Measurements from ENCODE around the gene IL19.

IL19 gene, protein sequence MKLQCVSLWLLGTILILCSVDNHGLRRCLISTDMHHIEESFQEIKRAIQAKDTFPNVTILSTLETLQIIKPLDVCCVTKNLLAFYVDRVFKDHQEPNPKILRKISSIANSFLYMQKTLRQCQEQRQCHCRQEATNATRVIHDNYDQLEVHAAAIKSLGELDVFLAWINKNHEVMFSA

DNA sequence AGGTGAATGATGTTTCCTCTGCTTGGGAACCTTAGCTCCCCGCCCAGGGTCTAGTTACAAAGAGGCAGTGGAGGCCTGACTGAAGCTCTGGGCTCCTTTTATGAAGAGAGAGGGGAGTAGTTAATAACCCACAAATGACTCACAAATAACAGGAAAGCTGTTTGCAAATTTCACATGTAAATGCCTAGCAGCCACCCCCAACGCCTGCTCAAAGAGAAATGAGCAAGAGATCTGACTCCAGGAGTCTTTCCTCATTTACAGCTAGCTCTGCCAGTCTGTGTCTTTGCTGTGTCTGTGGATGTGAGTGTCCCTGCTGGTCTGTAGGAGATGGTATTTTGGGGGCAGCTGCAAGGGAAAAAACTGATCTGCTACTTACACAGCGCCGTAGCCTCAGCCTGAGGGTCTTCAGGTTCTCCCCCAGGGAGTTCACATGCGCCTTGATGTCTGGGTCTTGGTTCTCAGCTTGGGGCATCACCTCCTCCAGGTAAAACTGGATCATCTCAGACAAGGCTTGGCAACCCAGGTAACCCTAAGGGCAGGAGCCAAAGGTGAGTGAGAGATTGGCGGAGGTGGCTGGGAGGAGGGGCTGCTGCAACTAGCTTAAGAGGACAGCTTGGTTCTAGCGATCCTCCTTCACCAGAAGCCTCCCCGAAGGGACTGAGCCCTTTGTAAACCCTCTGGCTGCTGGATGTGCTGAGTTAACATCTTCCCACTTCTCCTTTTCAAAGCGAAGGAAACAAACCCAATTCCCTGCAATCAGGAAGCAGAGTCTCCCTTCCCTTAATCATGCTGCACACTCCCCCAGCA is at the start of gene IL19:
TSS of gene IL19 (plus strand) at position 243 of the 807 bp plus-strand sequence. CDS start 65,890 bp downstream, outside the sequence.
- no peak for DNase-seq

DNA sequence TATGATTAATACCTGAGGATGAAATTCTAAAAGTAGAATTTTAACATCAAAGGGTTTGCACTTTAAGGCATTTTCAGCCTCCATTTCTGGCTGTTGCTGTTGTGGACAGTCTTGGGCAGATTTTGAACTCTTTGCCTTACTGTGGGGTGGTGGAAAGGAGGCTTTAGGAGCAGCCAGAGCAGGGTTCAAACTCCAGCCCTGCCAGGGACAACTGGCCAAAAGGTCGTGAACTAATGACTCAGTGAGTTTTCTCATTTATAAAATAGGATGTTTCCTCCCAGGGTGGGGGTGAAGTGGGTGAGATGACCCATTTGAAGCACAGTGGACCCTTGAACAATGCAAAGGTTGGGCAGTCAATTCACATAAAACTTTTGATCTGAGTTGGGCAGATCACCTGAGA is 49.1 kb upstream of the IL19 start:
- DNase-seq = no peak

DNA sequence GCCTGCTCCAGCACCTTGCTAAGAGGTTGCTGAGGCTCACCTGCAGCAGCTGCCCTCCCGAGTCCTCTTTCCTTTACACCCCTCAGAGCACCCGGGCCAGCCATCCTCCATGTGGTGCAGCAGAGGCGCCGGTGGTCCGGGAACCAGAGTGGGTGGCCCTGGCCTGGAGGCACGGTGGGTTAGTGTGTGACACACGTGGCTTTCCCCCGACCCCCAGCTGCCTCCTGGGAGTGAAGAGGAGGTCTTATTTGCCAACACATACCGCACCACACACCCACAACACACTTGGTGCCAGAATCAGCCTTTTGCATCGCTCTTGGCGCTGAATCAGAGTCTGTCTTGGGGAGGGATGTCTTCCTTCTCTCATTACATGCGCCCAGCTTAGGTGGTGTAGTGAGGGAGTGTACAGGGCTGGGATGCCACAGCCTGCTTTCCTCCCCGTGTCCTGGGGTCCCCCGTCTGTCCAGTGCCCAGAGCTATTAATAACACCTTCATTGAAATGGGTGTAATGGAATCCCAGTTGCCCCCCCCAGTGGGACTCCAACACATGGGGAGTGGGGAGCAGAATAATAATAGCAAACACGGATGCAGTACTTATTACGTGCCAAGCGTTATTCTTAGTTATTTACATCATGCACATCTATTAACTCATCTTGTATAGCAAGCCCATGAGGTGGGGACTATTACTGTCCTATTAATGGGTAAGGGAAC is 47.7 kb upstream of the IL19 start:
- no peak for DNase-seq

DNA sequence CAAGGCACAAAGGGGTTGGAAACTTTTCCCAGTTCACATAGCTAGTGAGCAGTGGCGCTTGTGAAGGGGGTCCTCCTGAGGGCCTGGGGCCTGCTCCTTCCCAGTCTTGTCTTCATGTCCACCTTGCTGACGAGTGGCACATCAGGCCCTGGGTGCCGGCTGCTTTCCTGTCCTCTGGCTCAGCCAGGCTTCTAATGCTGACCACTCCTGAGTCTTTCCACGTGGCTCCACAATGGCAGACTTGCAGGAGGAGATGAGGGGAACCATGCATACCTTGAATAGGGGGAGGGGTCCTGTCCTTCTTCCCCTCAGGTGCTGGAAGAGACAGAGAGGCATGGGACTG is 47.1 kb upstream of the IL19 start:
- no peak for DNase-seq

DNA sequence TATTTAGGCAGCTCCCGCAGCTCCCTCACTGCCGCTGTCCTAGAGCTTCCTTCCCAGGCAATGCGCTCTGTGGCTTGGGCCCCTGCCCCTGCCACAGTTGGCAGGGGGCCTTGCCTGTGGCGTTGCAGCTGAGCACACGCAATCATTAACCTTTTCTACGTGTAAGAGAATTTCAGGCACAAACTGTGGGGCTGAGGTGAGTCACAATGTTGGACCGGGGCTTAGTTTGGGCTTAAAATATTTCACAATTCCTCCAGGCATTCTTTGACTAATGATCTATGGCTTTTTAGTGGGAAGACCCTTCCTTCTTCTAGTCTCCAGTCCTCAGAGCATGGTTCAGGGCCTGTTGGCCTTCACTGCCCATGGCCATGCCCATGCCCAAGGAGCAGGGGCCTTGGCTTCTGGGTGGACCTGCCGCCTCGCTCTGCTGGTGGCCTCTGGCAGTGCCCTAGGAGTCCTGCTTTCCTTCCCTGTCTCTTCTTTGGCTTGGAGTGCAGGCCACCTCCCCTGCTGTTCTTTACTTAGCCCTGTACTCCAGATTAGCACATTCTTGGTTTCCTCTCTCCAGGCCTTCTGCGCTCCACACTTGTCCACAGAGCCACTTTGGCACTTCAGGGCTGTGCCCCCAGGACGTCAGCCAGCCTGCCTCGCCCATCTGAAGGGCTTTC is 46.6 kb upstream of the IL19 start:
- no peak for DNase-seq

DNA sequence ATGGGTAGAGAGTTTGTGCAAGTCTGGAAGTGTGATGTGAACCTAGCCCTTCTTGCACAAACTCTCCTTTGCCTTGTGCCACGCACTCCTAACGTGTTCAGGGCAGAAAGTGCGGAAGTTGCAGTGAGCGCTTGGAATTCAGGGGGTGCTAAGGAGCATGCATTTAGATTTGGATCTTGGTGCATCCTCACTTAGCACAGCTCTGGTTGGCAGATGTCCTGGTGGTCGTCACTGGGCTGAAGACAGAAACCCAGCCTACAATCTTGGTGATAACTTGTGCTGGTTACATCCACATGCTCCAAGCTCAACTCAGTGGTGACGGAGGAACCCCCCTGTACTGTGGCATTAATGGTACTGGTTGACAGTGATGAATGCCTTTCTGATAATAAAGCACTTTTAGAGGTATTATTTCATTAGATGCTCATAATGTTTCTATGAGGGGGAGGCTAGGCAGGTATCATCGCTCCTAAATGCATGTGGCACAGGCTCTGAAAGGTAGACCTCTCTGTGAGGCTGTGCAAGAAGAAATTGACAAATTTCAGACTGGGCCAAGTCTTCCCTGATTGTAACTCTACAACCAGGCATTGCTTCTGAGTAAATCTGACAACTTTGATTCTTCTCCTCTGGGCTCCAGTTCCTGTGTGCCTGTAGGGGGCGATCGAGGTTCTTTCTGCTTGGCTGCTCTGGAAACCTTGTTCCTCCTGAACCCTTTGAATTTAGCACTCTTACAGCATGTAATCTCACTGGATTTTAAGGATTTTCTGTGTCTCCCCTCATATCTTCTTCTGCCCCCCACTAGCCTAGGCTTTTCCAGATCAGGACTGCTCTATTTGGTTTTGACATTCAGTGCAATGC is 45.2 kb upstream of the IL19 start:
- no peak for DNase-seq

DNA sequence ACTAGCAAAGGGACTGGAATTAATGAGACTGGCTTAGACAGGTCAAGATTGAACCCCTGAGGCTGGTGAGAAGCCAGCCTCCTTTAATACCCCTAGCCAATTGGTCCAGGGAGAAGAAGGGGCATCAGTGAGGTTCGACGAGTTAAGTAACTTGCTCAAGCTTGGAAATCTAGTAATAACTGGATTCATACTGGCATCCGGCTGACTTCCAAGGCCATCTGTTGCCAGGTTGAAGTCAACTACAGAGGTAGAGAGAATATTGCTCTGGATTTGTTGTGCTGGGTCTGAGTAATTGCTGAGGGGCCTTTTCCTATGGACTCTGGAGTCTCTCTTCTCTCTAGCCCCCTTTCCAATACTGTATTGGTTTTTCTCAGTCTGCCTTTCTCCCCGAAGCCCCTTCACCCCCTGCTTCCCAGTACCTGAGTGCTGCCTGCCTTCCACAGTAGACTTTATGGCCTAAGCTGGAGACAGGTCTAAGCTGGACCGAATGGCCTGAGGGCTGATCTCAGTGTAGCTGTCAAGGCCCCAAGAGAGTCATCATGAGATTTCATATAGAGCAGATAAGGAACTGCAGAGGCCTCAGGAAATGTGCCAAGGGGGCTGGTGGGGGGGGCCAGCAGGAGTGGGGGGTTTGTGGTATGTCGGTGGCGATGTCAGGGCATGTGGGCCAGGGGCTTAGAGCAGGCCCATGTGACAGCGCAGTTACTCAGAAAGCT is 42.4 kb upstream of the IL19 start:
- DNase-seq = no peak

DNA sequence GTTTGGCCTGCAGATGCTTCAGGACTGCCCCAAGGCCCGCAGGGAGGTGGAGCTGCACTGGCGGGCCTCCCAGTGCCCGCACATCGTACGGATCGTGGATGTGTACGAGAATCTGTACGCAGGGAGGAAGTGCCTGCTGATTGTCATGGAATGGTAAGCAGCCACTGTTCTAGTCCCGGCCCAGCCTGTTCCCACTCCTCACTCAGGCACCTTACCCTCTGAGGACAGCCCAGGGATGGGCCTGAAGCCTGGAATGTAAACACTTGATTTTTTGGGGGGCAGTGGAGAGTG is 41.9 kb upstream of the IL19 start:
- DNase-seq = no peak

DNA sequence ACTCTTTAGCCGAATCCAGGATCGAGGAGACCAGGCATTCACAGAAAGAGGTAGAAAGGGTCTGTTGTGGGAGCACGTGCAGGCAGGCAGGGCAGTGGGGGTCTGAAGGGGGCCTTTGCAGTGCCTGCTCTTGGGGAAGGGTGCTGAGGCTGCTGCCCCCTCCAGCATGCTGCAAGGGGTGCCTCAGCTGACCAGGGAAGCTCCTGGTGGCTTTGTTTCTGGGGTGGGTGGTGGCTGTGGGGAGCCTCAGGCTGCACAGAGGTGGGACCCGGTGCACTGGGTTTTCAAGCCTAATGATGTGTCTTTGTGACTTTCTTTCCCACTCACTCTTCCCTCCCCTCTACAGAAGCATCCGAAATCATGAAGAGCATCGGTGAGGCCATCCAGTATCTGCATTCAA is 41.5 kb upstream of the IL19 start:
- no peak for DNase-seq

DNA sequence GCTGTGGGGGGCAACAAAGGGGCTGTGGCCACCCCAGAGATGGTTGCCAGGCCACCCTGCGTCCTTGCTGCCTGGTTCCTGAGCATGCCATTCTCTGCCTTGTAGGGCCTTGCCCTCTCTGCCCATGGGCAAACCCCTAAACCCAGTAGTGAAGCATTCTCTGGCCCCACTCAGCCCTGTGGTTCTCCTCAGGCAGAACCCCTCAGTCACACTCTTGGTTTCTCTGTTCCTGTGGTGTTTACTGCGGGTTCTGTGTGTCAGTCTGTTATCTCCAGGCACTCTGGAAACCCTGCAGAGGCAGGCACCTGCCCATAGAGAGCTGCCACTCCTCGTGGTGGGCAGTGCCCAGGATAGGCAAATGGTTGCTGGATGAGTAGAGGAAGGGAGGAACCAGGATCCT is 41.1 kb upstream of the IL19 start:
- no peak for DNase-seq

DNA sequence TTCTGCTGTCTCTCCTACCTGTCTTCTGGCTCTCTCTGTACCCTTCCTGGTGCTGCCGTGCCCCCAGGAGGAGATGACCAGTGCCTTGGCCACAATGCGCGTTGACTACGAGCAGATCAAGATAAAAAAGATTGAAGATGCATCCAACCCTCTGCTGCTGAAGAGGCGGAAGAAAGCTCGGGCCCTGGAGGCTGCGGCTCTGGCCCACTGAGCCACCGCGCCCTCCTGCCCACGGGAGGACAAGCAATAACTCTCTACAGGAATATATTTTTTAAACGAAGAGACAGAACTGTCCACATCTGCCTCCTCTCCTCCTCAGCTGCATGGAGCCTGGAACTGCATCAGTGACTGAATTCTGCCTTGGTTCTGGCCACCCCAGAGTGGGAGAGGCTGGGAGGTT is 38.1 kb upstream of the IL19 start:
- DNase-seq = no peak

DNA sequence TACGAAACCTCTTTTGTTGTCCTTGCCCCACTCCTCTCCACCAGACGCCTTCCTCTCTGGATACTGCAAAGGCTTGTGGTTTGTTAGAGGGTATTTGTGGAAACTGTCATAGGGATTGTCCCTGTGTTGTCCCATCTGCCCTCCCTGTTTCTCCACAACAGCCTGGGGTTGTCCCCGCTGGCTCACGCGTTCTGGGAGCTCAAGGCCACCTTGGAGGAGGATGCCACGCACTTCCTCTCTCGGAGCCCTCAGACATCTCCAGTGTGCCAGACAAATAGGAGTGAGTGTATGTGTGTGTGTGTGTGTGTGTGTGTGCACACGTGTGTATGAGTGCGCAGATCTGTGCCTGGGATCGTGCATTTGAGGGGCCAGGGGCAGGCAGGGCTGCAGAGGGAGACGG is 37.6 kb upstream of the IL19 start:
- DNase-seq = no peak

DNA sequence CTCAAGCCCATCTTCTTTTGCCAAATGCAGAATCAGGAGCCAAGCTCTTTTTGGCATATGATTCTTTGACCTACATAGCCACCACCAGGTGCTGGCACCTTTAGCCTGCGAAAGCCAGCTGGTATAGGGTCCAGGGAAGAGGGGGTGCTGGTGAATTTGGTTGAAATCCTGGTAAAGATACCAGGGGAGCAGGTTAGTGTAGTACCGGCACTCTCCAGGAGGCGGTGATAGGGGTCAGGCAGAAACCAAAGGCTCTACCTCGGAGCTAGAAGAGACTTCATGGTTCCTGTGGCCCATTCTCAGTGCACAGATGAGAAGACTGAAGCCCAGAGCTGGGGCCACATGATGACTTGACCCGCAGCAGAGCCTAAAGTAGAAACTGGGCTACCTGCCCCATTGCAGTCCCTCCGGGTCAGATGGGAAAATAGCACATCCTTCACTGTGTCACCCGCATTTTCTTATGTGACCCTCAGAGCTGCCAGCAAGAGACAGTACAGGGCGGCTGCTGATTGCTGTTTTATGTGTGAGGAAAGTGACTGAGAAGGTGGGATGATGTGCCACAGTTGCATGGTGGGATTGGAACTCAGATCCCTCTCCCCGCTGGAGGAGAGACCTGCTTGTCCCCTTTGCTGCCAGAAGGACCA is 36.0 kb upstream of the IL19 start:
- no peak for DNase-seq

DNA sequence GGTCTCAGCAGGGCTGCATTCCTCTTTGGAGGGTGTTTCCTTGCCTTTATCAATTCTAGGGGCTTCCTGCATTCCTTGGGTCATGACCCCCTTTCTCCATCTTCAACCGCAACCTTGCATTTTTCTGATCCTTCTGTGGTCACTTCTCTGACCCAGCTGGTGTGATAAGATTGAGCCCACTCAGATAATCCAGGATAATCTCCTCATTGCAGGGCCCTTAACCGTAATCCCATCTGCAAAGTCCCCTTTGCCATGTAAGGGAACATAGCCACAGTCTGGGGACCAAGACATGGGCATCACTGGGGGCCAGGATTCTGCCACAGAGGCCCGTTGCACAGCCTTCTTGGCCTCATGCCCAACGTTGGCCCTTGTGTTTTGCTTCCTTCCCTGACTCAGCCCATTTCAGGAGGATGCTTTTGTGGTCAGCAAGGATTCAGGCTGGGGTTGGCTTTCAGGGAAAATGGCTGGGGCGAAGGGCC is 35.0 kb upstream of the IL19 start:
- DNase-seq = no peak

DNA sequence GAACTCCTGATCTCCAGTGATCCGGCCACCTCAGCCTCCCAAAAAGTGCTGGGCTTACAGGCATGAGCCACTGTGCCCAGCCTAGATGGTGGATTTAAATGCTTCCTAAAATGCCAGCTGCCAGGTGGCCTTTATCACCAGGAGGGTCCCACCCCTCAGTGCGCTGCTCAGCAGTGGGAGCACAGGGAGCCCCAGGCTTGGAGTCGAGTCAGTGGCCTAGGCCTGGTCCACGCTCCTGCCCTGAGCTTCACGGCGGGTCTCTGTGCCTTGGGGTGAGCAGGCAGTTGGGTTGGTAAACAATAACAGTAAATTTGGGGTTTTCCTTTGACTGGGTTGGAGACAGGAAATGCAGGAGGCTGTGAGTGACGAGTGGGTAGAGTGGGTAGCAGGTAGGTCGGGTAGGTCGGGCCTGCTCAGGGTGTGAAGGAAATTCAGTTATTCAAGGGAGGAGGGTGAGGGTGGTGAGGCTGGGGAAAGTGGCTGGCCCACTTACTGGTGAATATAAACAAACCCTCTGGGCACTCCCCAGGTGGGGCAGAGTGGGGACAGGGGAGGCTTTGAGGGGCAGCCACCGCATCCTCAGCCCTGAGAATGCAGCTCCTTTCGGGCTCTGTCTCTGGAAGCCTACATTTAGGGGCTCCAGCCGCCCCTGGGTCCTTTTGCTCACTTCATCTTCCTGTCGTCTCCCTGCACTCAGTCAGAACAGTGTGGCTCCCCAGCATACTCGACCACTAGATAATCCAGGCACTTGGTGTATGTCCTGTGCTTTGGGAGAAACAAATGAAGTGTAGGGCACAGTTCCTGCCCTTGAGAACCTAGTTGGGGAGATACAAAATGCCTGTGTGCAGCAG is 33.5 kb upstream of the IL19 start:
- no peak for DNase-seq

DNA sequence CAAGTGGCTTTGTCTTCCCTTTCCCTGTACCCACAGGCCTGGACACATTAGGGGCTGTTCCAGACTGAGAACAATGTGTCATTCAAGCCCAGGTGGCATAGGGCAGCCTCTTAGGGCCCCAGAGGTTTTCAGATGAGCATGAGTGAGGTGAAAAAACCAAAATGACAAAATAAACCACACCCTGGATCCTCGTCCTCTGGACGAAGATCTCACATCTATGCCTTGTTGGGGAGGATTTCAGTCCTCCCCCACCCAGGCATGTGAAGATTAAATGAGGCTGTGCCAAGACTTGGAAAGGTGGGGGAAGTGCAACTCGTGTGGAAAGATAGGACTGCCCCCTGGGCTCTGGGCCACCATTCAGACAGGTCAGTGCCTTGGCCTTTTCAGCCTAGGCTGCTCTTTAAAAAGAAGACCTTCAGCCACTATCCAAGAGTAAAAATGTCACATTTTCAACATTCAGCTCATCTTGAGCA is 32.8 kb upstream of the IL19 start:
- no peak for DNase-seq

DNA sequence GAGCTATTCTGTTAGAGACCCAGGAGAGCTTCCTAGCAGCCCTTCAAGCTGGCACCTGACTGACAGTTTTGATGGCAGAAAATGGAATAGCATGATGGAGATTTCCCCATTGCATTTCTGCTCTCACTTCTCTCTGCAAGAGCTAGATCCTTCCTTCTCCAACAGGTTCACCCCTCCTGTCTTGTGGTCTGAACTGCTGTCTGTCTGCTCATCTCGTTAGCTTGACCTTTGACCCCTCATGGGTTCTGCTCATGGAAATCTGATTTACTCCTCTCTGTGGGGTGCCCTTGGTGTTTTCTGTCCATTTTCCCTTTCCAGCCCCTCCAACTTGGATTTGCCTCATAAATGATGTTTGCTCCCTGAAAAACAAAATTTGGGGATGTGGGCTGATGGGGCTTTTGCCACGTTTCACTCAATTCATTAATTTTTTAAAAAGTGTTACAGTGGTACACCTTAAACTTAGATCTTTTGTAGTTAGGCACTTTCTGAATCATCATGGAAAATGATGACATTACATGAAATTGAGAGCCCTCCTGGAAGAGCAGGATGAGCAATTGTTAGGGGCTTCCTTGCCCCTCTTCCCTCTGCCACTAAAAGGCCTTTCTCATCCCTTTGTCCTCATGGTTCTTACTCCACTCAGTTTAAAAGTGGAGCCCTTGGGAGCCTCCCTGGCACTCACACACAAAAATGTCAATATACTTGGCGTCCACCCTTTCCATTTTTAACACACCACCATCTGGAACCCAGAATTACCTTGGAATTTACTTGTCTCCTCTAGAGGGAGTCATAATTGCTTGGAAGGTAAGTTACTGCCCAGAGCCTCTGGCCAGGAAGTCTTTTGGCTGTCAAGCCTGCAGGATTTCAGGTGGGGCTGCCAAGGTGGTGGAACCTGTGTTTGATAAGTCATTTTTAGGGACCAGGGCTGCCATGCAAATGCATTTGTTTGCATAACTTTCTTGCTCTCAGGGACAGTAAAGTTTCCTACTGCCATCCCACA is 31.9 kb upstream of the IL19 start:
- no peak for DNase-seq

DNA sequence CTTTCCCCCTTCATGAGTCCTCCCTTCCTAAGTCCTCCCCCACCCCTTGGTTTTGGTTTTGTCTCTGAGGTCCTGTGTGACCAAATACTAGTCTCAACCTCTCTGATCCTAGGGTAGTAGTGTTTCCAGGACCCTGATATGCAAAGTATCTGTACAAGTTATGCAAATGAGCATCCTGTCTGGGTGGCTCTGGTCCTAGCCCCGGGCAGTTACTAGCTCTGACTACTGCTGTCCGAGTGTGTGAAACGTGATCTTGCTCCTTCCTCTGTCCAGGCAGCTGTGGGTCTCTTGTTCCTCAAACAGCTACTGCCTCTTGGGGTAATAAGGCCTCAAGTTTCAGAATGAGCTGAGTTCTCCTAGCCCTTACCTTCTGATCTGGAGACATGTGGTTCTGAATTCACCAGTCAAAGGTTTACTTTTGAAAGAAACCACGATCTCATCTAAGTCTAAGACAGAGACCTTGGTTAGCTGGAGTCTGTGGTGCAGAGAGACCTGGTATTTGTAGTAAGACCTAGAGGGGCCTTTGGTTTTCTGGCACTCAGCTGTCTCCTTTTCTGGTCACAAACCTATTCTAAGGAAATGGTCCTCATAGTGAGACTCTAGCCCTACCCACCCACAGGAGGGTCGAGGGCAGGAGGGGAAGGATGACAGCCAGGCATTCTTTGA is 31.0 kb upstream of the IL19 start:
- DNase-seq = no peak
